Adipocyte (in vitro differentiated cells): ENCODE measurements around the gene AMBRA1.

Experiments used
- DNase-seq: peaks from one replicate; pipeline ENCODE4 v3.0.0-alpha.2; 2015; ENCODE audit warnings: low read depth
- H3K27me3 ChIP-seq: replicated peaks from 2 replicates; pipeline ENCODE4 v1.7.0; 2013; ENCODE audit warnings: mild to moderate bottlenecking, low read length, moderate library complexity; ENCODE audit not compliant: control insufficient read depth, insufficient read depth
- H3K36me3 ChIP-seq: 2 replicates; pipeline ENCODE4 v1.7.0; 2013; ENCODE audit warnings: low read length, mild to moderate bottlenecking, moderate library complexity; ENCODE audit not compliant: control insufficient read depth, insufficient read depth, severe bottlenecking
- H3K4me1 ChIP-seq: 2 replicates; pipeline ENCODE4 v1.7.0; 2013; ENCODE audit warnings: mild to moderate bottlenecking, low read length, moderate library complexity; ENCODE audit not compliant: control insufficient read depth, insufficient read depth
- H3K4me3 ChIP-seq: 2 replicates; pipeline ENCODE4 v1.7.0; 2013; ENCODE audit warnings: mild to moderate bottlenecking, low read length, moderate library complexity
- H3K9ac ChIP-seq: 2 replicates; pipeline ENCODE4 v1.7.0; 2013; ENCODE audit warnings: mild to moderate bottlenecking, low read length, moderate library complexity
- H3K9me3 ChIP-seq: 2 replicates; pipeline ENCODE4 v1.7.0; 2013; ENCODE audit warnings: mild to moderate bottlenecking, low read length, moderate library complexity; ENCODE audit not compliant: control insufficient read depth

The AMBRA1 gene

GRCh38 chr11:46480166-46480726 is 113.6 kb downstream of the AMBRA1 start:
- Histone ChIP-seq H3K9me3 (no peaks in the 10 kb centered on the region), H3K36me3 (peaks cover 47% of the 10 kb centered on the region)

GRCh38 chr11:46479601-46480000 is 114.2 kb downstream of the AMBRA1 start:
- Histone ChIP-seq H3K9me3 (no peaks in the 10 kb centered on the region), H3K36me3 (peaks cover 45% of the 10 kb centered on the region), H3K27me3 (no peaks in the 10 kb centered on the region), H3K9ac (no peak overlapping the region), H3K4me3 (no peak overlapping the region), H3K4me1 (peaks cover 10% of the 10 kb centered on the region)
- DNase-seq: no peak

More at GRCh38 chr11:46480166-46480726, 113.6 kb downstream of the AMBRA1 start:
- Histone ChIP-seq H3K4me3 (no peak overlapping the region), H3K4me1 (peaks cover 10% of the 10 kb centered on the region), H3K9ac (no peak overlapping the region), H3K27me3 (no peaks in the 10 kb centered on the region)
- DNase-seq: peak; percentile 30

- no peak overlapping the region for H3K4me3 ChIP-seq
- no peak for DNase-seq
Observed at GRCh38 chr11:46478196-46478595, 115.6 kb downstream of the AMBRA1 start.

DNA sequence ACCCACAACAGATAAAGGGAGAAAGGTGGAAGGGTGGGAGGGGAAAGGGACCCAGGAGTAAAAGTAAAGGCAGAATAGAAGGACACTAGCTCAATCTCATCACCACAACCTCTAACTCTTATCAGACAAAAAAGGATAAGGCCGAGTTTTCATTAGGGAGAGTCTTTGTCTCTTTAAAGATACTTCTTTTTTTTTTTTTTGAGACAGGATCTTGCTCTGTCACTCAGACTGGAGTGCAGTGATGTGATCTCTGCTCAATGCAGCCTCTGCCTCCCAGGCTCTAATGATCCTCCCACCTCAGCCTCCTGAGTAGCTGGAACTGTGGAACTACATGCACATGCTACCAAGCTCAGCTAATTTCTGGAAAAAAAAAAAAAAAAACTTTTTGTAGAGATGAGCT is 116.7 kb downstream of the AMBRA1 start:
- no peak for DNase-seq
- Histone ChIP-seq H3K9ac (no peak overlapping the region), H3K4me3 (no peak overlapping the region), H3K27me3 (no peaks in the 10 kb centered on the region), H3K36me3 (peaks cover 34% of the 10 kb centered on the region), H3K9me3 (no peaks in the 10 kb centered on the region), H3K4me1 (peaks cover 2% of the 10 kb centered on the region)

More at GRCh38 chr11:46478196-46478595, 115.6 kb downstream of the AMBRA1 start:
- H3K36me3 ChIP-seq: peaks cover 42% of the 10 kb centered on the region
- H3K9ac ChIP-seq: no peak overlapping the region
- no peaks in the 10 kb centered on the region for H3K4me1 ChIP-seq
- H3K27me3 ChIP-seq: no peaks in the 10 kb centered on the region
- H3K9me3 ChIP-seq: no peaks in the 10 kb centered on the region

DNA sequence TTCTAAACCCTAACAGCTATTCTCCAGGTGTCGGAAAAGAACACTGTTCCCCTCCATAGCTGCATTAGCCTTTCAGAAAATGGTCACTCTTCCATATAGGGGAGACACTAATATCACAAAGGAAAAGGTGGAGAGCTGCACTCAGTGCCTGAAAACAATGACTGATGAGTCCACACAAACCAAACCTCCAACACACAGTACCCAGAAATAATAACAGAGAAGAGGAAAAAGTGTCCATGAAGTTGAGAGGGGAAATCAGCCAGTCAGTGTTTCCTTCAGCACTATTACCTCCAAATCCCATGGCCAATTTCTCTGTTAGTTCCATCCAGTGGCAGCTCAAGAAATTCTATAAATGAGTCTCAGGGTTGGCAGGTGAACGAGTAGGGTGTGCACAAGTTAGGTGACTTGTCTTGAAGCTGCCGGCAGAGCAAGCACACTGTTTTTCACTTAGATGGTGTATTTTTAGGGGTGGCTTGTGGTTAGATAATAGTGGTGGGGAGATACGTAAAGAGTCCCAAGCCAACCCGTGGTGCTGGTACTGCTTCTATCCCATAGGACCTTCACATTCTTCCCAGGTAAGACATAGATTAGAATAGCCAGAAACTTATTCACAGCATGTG is 117.8 kb downstream of the AMBRA1 start:
- H3K9me3 ChIP-seq: no peaks in the 10 kb centered on the region
- peaks cover 26% of the 10 kb centered on the region for H3K36me3 ChIP-seq
- DNase-seq: no peak
- peaks cover 13% of the 10 kb centered on the region for H3K4me1 ChIP-seq
- H3K9ac ChIP-seq: no peak overlapping the region
- H3K4me3 ChIP-seq: no peak overlapping the region
- H3K27me3 ChIP-seq: no peaks in the 10 kb centered on the region

DNA sequence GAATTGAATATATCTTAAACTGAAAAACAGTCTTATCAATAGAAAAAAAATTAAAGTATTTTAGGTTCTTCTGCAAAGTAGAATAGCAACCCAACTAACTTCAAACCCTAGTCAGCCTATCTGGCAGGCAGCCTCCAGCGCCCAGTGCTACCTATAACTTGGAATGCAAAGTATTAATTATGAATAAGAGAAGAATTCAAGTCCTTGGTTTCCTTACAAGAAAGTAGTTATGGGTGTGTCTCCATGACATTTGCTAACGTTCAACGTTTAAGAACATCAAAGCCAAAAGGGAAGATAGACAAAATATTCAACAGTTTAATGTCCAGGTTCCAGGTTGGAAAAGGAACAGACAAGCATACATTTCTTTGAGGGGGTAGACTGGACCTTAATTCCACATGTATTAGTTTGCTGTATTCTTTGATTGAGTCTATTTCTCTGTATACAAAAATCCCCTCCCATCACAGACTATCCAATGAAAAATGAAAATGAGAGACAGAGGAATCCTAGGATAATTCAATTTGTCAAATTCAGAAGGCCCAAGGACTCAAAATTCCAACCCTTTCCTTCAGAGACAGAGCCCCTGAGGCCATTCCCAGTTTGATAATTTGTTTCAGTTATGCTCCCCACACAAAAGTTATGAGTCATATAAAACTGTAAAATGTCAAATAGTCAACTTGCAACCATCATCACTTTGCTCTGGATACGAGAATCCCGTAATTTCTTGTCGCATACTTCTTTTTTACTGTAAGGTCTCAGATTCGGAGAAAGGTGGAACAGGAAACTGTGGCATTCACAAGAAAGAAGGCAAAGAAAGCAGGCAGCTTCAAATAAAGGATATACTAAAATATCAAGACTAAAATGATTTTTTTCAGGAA is 118.5 kb downstream of the AMBRA1 start:
- Histone ChIP-seq H3K9me3 (no peaks in the 10 kb centered on the region), H3K9ac (no peak overlapping the region), H3K27me3 (no peaks in the 10 kb centered on the region), H3K4me1 (peaks cover 18% of the 10 kb centered on the region), H3K36me3 (peaks cover 19% of the 10 kb centered on the region), H3K4me3 (no peak overlapping the region)
- DNase-seq: no peak

- Histone ChIP-seq H3K4me1 (peaks cover 18% of the 10 kb centered on the region), H3K27me3 (no peaks in the 10 kb centered on the region)
Observed at GRCh38 chr11:46472662-46472994, 121.2 kb downstream of the AMBRA1 start.

GRCh38 chr11:46471943-46472661 is 121.7 kb downstream of the AMBRA1 start:
- no peaks in the 10 kb centered on the region for H3K27me3 ChIP-seq
- H3K9ac ChIP-seq: no peak overlapping the region
- peaks cover 18% of the 10 kb centered on the region for H3K4me1 ChIP-seq
- H3K36me3 ChIP-seq: peaks cover 17% of the 10 kb centered on the region
- no peak overlapping the region for H3K4me3 ChIP-seq
- no peak for DNase-seq
- no peaks in the 10 kb centered on the region for H3K9me3 ChIP-seq

More at GRCh38 chr11:46472662-46472994, 121.2 kb downstream of the AMBRA1 start:
- no peak overlapping the region for H3K9ac ChIP-seq
- H3K9me3 ChIP-seq: no peaks in the 10 kb centered on the region
- H3K36me3 ChIP-seq: peaks cover 12% of the 10 kb centered on the region
- H3K4me3 ChIP-seq: no peak overlapping the region
- DNase-seq: no peak

- H3K27me3 ChIP-seq: no peaks in the 10 kb centered on the region
- H3K4me1 ChIP-seq: peaks cover 18% of the 10 kb centered on the region
- no peaks in the 10 kb centered on the region for H3K9me3 ChIP-seq
- H3K36me3 ChIP-seq: peaks cover 12% of the 10 kb centered on the region
- DNase-seq: no peak
- H3K9ac ChIP-seq: no peak overlapping the region
- no peak overlapping the region for H3K4me3 ChIP-seq
Observed at GRCh38 chr11:46469926-46470325, 123.9 kb downstream of the AMBRA1 start.

DNA sequence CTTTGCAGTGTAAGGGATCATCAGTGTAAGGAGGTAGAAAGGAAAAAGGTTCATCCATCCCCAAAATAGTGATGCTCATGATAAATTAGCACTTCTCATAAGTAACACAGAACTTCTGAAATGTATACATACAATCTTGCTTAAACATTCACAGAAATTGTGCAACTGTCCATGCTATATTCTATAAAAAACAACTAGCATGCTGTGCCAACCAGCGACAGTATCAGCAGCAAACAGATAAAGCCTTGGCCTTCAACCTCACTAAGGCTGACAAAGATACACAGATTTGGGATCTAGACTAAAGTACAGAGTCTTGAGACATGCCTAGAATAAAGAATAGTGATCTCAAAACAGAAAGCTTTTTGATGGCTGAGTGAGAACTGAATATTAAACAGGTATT is 128.1 kb downstream of the AMBRA1 start:
- no peaks in the 10 kb centered on the region for H3K9me3 ChIP-seq
- H3K4me3 ChIP-seq: no peak overlapping the region
- DNase-seq: no peak
- peaks cover 1% of the 10 kb centered on the region for H3K4me1 ChIP-seq
- H3K27me3 ChIP-seq: no peaks in the 10 kb centered on the region
- H3K36me3 ChIP-seq: peaks cover 12% of the 10 kb centered on the region
- no peak overlapping the region for H3K9ac ChIP-seq
